Keratinocyte (primary cell): Measurements from ENCODE around the gene TMA7.

Experiments used
- CTCF ChIP-seq, 3 experiments: IDR thresholded peaks in 1 of 3; conservative IDR thresholded peaks in 1 of 3; optimal IDR thresholded peaks in 1 of 3; 2 replicates in 2 of 3; 3 replicates in 1 of 3; pipeline versions ENCODE3 to v1.5.1; 2011; ENCODE audit warnings: low read length in 3 of 3, mild to moderate bottlenecking in 3 of 3, moderate library complexity in 2 of 3, control low read depth in 1 of 3, inconsistent platforms in 1 of 3; ENCODE audit not compliant: insufficient read depth in 2 of 3; ENCODE audit errors: extremely low read depth in 1 of 3
- EZH2 ChIP-seq: IDR thresholded peaks from one replicate; pipeline ENCODE4 v1.6.1; 2012; ENCODE audit warnings: inconsistent platforms, mild to moderate bottlenecking, low read length, moderate library complexity

GRCh38 chr3:48435223-48435595 is 4.8 kb upstream of the TMA7 start:
- TF ChIP-seq CTCF (optimal IDR thresholded peaks at IDR 0.05 in 1 of 3, IDR thresholded peaks at IDR 0.05 in 1 of 3, conservative IDR thresholded peaks at IDR 0.05 in 1 of 3; ENCODE audit: extremely low read depth in 1 of 3, insufficient read depth in 2 of 3, low read length in 3 of 3), result no peak
- TF ChIP-seq EZH2, result no peak
